Measurements from ENCODE around the gene TRIM36.

TRIM36 gene

DNA sequence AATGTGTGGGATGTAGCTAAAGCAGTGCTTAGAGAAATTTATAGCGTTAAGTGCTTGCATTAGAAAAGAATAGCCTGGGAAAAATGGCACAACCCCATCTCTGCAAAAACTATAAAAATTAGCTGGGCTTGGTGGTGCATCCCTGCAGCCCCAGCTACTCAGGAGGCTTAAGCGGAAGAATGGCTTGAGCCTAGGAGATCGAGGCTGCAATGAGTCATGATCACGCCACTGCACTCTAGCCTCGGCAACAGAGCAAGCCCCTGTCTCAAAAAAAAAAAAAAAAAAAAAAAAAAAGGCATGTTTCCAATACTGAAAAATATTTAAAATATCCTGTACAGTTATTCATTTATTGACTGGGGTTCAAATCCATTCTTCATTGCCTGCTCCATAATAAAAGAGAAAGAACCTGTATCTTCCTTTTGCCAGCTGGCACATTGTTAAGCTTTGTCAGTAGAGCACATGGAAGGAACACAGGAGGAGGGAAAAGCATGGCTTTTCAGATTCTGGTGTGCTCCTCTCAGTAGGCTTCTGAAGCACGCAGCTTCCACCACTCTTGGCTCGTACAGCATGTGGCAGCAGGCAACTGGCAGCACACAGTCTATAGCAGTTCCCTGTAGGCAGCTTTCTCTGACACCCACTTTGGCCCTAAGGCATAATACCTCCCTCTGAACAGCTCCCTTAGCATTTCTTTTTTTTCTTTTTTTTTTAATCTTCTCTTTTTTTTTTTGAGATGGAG is 73.5 kb downstream of the TRIM36 start:
- no peak for TF ChIP-seq JUND (IDR thresholded peaks at IDR 0.05; ENCODE audit: low read depth)
- in situ Hi-C loops (cut with HindIII; ENCODE audit: low pct_unique_long_range_greater_than_20kb, low sequenced_read_pairs): no loop called here
- no peak for DNase-seq (ENCODE audit: low read depth in 1 of 2, low spot score in 1 of 2)

DNA sequence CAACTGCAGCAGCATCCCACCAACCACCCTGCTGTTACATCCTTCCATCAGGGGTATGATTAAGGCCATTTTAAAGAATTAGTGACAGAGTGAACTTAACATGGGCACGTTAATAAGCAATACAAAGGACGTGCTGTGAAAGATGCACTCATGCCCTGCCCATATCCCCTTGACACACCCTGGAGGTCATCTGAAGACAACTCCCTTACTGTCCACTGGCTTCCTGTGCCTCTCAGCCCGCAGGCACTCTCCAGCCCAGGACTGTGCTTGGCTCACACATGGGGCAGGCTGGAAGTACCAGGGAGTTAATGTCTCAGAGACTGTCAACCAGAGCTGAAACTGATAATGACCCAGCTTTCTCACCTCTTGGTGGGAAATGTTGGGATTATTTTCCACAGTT is 81.8 kb downstream of the TRIM36 start:
- in situ Hi-C loops (cut with HindIII; ENCODE audit: low pct_unique_long_range_greater_than_20kb, low sequenced_read_pairs): no loop called here
- no peak for DNase-seq (ENCODE audit: low read depth in 1 of 2, low spot score in 1 of 2)
- no peak for TF ChIP-seq JUND (IDR thresholded peaks at IDR 0.05; ENCODE audit: low read depth)

DNA sequence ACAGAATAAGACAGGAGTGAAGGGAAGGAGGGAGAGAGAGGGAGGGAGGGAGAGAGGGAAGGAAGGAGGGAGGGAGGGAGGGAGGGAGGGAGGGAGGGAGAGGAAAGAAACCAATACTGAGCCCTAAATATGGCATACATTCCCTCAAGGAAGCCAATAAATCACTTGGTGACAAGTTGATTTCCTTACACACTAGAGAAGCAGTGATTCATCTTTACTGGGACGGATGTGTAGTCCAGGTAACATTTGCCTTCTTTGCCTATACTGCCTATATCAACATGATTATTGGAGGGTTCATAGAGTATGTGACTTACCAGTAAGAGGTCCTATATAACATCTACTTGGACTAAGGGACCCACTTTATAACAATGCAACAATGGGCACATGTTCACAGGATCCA is 83.2 kb downstream of the TRIM36 start:
- no peak for DNase-seq (ENCODE audit: low read depth in 1 of 2, low spot score in 1 of 2)
- TF ChIP-seq JUND (IDR thresholded peaks at IDR 0.05; ENCODE audit: low read depth): no peak
- in situ Hi-C loops (cut with HindIII; ENCODE audit: low pct_unique_long_range_greater_than_20kb, low sequenced_read_pairs): no loop called here

DNA sequence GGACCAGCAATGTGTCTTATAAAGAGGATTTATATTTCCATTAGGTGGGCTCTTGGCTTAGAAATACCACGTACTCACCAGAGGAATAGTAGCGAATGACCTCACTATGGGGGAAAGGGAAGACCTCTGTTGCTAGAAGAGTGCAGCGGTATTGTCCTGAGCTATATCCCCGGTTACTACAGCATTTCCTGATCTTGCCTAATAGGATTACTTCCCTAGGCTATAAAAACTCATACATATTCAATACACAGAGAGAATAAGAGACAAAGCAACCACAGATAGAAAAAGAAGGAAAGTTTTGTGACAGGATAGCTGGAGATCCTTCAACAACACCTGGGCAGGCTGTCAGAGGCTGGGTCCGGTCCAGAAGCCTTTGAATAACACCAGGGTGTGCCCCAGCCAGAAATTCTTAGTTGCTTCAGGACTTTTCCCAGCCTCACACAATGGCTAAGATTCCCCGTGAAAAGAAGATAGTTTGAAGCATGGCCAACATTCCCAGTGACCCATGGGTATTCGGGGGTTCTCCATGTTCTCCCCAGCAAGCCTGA is 85.4 kb downstream of the TRIM36 start:
- no peak for TF ChIP-seq JUND (IDR thresholded peaks at IDR 0.05; ENCODE audit: low read depth)
- in situ Hi-C loops (cut with HindIII; ENCODE audit: low pct_unique_long_range_greater_than_20kb, low sequenced_read_pairs): no loop called here
- no peak for DNase-seq (ENCODE audit: low read depth in 1 of 2, low spot score in 1 of 2)

DNA sequence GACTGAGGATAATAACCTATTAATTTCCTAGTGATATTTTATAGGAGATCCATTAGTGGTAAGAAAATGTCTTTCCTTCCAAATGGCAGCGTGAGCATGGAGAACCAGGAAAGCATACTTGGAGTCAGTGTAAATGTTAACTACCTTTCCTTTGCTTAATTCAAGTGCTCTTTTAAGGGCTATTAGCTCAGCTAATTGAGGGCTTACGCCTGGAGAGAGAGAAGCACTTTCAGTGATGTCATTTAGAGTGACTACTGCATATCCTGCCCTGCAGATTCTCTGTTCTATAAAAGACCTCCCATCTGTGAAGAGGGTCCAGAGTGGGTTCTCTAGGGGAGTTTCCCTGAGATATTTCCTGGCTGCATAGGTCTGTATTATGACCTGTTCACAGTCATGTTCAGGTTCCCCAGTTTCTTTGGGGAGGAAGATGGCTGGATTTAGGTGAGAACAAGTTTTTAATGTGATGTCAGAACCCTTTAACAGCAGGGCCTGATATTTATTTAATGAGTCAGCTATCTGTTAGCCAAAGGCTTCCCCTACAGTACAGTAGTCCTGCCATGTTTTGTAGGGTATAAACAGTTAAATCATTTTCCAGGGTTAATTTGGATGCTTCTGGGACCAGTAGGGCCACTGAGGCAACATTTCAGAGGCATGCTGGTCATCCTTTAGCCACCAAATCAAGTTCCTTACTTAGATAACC is 89.6 kb downstream of the TRIM36 start:
- no peak for DNase-seq (ENCODE audit: low read depth in 1 of 2, low spot score in 1 of 2)
- in situ Hi-C loops (cut with HindIII; ENCODE audit: low pct_unique_long_range_greater_than_20kb, low sequenced_read_pairs): no loop called here
- TF ChIP-seq JUND (IDR thresholded peaks at IDR 0.05; ENCODE audit: low read depth): no peak

Data from T47D (cell line).